Ishikawa (cell line): ENCODE data around the gene UBA52.

Experiments used
- CREB1 ChIP-seq: IDR thresholded peaks from 2 replicates; pipeline ENCODE4 v1.6.1; 2012; ENCODE audit warnings: low read depth
- EGR1 ChIP-seq: IDR thresholded peaks from 2 replicates; pipeline ENCODE4 v1.6.1; 2012
- EP300 ChIP-seq: IDR thresholded peaks from 2 replicates; pipeline ENCODE4 v1.6.1; 2012; ENCODE audit warnings: borderline replicate concordance
- FOXM1 ChIP-seq: IDR thresholded peaks from 2 replicates; pipeline ENCODE4 v1.6.1; 2012; ENCODE audit warnings: low read depth, borderline replicate concordance
- MAX ChIP-seq: IDR thresholded peaks from 2 replicates; pipeline ENCODE4 v1.6.1; 2012
- NFIC ChIP-seq: IDR thresholded peaks from 2 replicates; pipeline ENCODE4 v1.6.1; 2012
- RAD21 ChIP-seq: IDR thresholded peaks from 2 replicates; pipeline ENCODE4 v1.6.1; 2012; ENCODE audit warnings: low read depth
- REST ChIP-seq: IDR thresholded peaks from 2 replicates; pipeline ENCODE4 v1.6.1; 2012; ENCODE audit warnings: low read depth, mild to moderate bottlenecking
- TAF1 ChIP-seq: IDR thresholded peaks from 2 replicates; pipeline ENCODE4 v1.6.1; 2012; ENCODE audit warnings: low read depth, mild to moderate bottlenecking
- TCF12 ChIP-seq: IDR thresholded peaks from 2 replicates; pipeline ENCODE4 v1.6.1; 2012; ENCODE audit warnings: low read depth
- TEAD4 ChIP-seq: IDR thresholded peaks from 2 replicates; pipeline ENCODE4 v1.6.1; 2012
- YY1 ChIP-seq: IDR thresholded peaks from 2 replicates; pipeline ENCODE4 v1.6.1; 2012; ENCODE audit warnings: low read depth
- ZBTB7A ChIP-seq: IDR thresholded peaks from 2 replicates; pipeline ENCODE4 v1.6.1; 2012; ENCODE audit warnings: low read depth

- TF ChIP-seq TCF12 = no peak
- TF ChIP-seq CREB1 = no peak
- no peak for TF ChIP-seq NFIC
- no peak for TF ChIP-seq TAF1
- TF ChIP-seq RAD21 = no peak
- TF ChIP-seq YY1 = no peak
- no peak for TF ChIP-seq EP300
- TF ChIP-seq REST = no peak
- TF ChIP-seq ZBTB7A = no peak
- no peak for TF ChIP-seq EGR1
- TF ChIP-seq MAX = no peak
- TF ChIP-seq FOXM1 = no peak
- TF ChIP-seq TEAD4 = no peak
Measured at GRCh38 chr19:18576383-18576782, 4.7 kb downstream of the UBA52 start.
